Mesothelial cell of epicardium (in vitro differentiated cells): Measurements from ENCODE around the gene RGL3. TPM values are rescaled to one million over a fixed set of nuclear protein-coding genes. Genes with fewer than 3 reads are reported as not detected.
"Not testable (repeated sequence)": the region's sequence is repeated elsewhere in the genome, so short reads cannot be mapped to it uniquely, and the experiment has no call there.

Experiments
- DNase-seq, 2 experiments: peaks; one replicate each; pipeline ENCODE4 v3.0.0; 2021; ENCODE audit warnings: low spot score in 2 of 2; ENCODE audit not compliant: unreplicated experiment in 2 of 2
- H3K27ac Mint-ChIP-seq: 2 replicates; pipeline ENCODE4 v1.8.0; 2021; ENCODE audit warnings: mixed read lengths
- H3K27me3 Mint-ChIP-seq: 2 replicates; pipeline ENCODE4 v1.8.0; 2021; ENCODE audit warnings: low read depth, mixed read lengths
- H3K36me3 Mint-ChIP-seq: 2 replicates; pipeline ENCODE4 v1.8.0; 2021; ENCODE audit warnings: mixed read lengths
- H3K4me1 Mint-ChIP-seq: 2 replicates; pipeline ENCODE4 v1.8.0; 2021; ENCODE audit warnings: mixed read lengths
- H3K4me3 Mint-ChIP-seq: 2 replicates; pipeline ENCODE4 v1.8.0; 2021; ENCODE audit warnings: mild to moderate bottlenecking, moderate library complexity, mixed read lengths
- H3K9me3 Mint-ChIP-seq: 2 replicates; pipeline ENCODE4 v1.8.0; 2021; ENCODE audit warnings: mixed read lengths
- total RNA-seq: library from RNA; stranded (reverse); gene quantifications from 3 replicates; pipeline ENCODE4 v1.2.1, GENCODE V29; 2021
- TF ChIP-seq, protein P1 (sequence below): fragments of 200-600 bp; sonication (generic); IDR thresholded peaks from one replicate; pipeline ENCODE4 v1.5.0; 2021; ENCODE audit warnings: antibody characterized with exemption; ENCODE audit not compliant: unreplicated experiment

RGL3 gene, protein sequence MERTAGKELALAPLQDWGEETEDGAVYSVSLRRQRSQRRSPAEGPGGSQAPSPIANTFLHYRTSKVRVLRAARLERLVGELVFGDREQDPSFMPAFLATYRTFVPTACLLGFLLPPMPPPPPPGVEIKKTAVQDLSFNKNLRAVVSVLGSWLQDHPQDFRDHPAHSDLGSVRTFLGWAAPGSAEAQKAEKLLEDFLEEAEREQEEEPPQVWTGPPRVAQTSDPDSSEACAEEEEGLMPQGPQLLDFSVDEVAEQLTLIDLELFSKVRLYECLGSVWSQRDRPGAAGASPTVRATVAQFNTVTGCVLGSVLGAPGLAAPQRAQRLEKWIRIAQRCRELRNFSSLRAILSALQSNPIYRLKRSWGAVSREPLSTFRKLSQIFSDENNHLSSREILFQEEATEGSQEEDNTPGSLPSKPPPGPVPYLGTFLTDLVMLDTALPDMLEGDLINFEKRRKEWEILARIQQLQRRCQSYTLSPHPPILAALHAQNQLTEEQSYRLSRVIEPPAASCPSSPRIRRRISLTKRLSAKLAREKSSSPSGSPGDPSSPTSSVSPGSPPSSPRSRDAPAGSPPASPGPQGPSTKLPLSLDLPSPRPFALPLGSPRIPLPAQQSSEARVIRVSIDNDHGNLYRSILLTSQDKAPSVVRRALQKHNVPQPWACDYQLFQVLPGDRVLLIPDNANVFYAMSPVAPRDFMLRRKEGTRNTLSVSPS
- 80.8 to 84.8 TPM (median 82.6 TPM) in 3 replicates for total RNA-seq

DNA sequence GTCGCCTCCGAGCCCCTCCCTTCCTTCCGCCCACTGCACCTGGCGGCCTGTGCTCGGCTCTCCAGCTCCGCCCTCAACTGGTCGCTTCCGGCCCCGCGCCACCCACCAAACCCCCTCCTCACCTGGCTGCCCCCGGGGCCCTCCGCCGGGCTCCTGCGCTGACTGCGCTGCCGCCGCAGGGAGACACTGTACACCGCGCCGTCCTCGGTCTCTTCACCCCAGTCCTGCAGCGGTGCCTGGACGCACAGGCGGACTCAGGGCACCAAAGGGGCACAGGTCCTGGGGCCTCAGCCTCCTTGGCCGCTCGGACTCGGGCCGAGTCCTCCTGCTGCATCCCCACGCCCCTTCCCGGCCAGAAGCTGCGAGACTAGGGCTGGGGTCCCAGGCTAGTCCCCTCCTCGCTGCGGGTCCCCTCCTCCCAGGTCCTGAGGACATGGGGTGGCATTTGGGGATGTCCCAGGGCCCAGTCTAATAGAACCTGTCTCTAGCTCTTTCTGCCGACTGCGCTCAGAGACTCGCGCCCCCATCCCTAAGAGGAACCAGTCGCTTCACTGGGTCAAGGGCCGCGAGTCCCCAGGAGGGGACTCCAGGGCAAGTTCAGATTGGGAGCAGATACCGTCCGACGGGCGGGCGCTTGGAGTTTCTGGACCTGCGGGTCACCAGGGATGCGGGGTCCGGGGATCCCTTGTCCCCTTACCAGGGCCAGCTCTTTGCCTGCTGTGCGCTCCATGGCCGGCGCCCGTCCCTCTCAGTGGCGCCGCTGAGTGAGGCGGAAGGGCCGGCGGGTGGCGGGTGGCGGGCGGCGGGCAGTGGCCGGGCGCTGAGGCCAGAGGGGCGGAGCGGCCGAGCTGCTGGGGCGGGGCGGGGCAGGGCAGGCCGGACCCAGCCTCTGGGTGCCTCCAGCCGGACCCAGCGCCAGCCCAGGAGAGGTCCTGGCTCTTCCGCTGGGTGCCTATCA is at the start of gene RGL3:
TSS of gene RGL3 (minus strand) at position 766 of the 958 bp plus-strand sequence. CDS start at position 730, 36 bp downstream.
- Mint-ChIP-seq H3K27me3 (peaks cover 62% of the 10 kb centered on the region), H3K9me3 (no peaks in the 10 kb centered on the region), H3K4me1 (peaks cover 29% of the 10 kb centered on the region), H3K27ac (peak within 1 kb of the TSS; percentile 77), H3K36me3 (no peaks in the 10 kb centered on the region), H3K4me3 (peak within 1 kb of the TSS; percentile 74)
- TF ChIP-seq, protein P1, sequence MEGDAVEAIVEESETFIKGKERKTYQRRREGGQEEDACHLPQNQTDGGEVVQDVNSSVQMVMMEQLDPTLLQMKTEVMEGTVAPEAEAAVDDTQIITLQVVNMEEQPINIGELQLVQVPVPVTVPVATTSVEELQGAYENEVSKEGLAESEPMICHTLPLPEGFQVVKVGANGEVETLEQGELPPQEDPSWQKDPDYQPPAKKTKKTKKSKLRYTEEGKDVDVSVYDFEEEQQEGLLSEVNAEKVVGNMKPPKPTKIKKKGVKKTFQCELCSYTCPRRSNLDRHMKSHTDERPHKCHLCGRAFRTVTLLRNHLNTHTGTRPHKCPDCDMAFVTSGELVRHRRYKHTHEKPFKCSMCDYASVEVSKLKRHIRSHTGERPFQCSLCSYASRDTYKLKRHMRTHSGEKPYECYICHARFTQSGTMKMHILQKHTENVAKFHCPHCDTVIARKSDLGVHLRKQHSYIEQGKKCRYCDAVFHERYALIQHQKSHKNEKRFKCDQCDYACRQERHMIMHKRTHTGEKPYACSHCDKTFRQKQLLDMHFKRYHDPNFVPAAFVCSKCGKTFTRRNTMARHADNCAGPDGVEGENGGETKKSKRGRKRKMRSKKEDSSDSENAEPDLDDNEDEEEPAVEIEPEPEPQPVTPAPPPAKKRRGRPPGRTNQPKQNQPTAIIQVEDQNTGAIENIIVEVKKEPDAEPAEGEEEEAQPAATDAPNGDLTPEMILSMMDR, result no peak
- DNase-seq, result peak in 1 of 2 experiments; percentile 68

DNA sequence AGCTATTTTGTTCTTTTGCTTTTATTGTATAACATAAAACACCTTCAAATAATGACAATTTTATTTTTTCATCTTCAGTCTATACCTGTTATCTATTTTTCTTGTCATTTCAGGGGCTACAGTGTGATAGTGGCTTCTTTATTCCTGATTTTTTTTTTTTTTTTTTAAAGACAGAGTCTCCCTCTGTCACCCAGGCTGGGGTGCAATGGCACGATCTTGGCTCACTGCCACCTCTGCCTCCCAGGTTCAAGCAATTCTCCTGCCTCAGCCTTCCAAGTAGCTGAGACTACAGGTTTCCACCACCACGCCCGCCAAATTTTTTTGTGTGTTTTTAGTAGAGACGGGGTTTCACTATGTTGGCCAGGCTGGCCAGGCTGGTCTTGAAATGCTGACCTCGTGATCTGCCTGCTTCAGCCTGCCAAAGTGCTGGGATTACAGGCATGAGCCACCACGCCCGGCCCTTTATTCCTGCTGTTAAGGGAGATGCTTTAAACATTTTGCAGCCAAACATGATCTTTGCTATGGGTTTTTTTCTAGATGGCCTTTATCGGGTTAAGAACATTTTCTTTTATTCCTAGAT is 49.2 kb upstream of the RGL3 start:
- H3K27ac Mint-ChIP-seq, H3K9me3 Mint-ChIP-seq, H3K36me3 Mint-ChIP-seq, H3K4me1 Mint-ChIP-seq, H3K4me3 Mint-ChIP-seq, DNase-seq: not testable (repeated sequence)
- H3K27me3 Mint-ChIP-seq, result peaks cover 13% of the 10 kb centered on the region

DNA sequence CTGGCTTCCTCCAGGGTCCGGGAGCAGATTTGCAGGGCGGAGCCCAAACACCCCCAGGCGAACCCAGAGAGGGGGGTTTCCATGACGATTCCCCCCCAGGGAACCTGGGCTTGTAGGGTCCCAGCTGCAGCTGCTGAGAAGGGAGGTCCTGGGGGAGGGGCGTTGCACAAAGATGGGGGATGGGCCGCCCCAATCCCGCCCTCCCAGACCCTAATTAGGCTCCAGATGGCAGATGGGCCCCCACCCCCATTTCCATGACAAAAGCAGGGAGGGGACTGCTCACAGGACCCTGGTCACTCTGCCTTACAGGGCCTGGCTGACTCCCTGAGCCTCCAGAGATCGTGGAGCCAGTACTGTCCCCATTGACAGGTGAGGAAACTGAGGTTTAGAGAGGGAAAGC is 46.5 kb upstream of the RGL3 start:
- no peaks in the 10 kb centered on the region for H3K4me1 Mint-ChIP-seq
- no peak for DNase-seq
- H3K27ac Mint-ChIP-seq, result no peak overlapping the region
- no peaks in the 10 kb centered on the region for H3K9me3 Mint-ChIP-seq
- no peaks in the 10 kb centered on the region for H3K36me3 Mint-ChIP-seq
- TF ChIP-seq, protein P1, result no peak
- peaks cover 2% of the 10 kb centered on the region for H3K27me3 Mint-ChIP-seq
- H3K4me3 Mint-ChIP-seq, result no peak overlapping the region

DNA sequence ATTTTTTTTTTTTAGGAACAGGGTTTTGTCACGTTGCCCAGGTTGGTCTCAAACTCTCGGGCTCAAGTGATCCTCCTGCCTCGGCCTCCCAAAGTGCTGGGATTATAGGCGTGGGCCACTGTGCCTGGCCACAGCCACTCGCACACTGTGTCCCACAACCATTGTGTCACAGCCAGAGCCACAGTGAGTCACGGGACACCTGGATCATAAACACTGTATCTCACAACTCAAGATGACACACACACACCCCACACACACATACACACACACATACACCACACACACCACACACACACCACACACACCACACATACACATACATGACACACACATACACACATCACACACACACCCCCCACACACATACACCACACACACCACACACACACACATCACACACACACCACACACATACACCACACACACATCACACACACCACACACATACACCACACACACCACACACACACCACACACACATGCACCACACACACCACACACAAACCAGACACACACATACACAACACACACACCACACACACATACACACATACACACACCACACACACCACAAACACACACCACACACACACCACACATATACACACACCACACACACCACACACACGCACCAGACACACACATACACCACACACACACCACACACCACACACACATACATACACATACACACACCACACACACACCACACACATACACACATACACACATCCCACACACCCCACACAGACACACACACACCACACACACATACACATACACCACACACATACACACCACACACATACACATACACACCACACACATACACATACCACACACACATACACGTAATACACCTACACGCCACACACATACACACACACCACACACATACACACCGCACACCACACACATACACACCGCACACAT is 45.5 kb upstream of the RGL3 start:
- Mint-ChIP-seq H3K36me3 (no peaks in the 10 kb centered on the region), H3K27me3 (peaks cover 6% of the 10 kb centered on the region), H3K4me1 (no peaks in the 10 kb centered on the region), H3K9me3 (no peaks in the 10 kb centered on the region), H3K4me3 (no peak overlapping the region), H3K27ac (no peak overlapping the region)
- no peak for DNase-seq
- TF ChIP-seq, protein P1, result no peak

DNA sequence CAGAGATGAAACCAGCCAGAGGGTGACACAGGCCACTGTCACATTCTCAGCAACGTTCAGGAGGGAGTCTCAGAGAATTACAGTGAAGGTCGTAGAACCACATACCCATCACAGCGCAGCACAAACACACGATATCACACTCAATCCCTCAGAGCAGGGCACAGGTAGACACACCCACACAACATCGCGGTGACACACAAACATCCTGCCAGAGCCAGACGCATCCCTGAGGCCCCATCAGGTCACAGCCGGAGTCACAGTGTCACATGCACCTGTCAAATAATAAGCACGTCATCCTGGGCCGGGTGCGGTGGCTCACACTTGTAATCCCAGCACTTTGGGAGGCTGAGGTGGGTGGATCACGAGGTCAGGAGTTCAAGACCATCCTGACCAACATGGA is 44.3 kb upstream of the RGL3 start:
- no peak for DNase-seq
- TF ChIP-seq, protein P1, result no peak
- H3K4me1 Mint-ChIP-seq, result no peaks in the 10 kb centered on the region
- H3K27ac Mint-ChIP-seq, result no peak overlapping the region
- no peaks in the 10 kb centered on the region for H3K36me3 Mint-ChIP-seq
- H3K4me3 Mint-ChIP-seq, result no peak overlapping the region
- no peaks in the 10 kb centered on the region for H3K9me3 Mint-ChIP-seq
- peaks cover 6% of the 10 kb centered on the region for H3K27me3 Mint-ChIP-seq
